ENCODE measurements around the gene SLC38A9.

Gene SLC38A9

GRCh38 chr5:55625913-55626312 is 86.2 kb downstream of the SLC38A9 start:
- Histone ChIP-seq H3K36me3 (ENCODE audit: control insufficient read depth, insufficient read depth, low read length, severe bottlenecking) (no peaks in the 10 kb centered on the region), H3K27me3 (replicated peaks; ENCODE audit: control insufficient read depth, insufficient read depth, low read length) (no peaks in the 10 kb centered on the region), H3K9ac (ENCODE audit: low read length) (peak overlapping the region; percentile 42), H3K9me3 (ENCODE audit: control insufficient read depth, low read length) (no peaks in the 10 kb centered on the region), H3K4me3 (ENCODE audit: low read length) (no peak overlapping the region), H3K4me1 (ENCODE audit: control insufficient read depth, insufficient read depth, low read length) (peaks cover 20% of the 10 kb centered on the region)
- no peak for DNase-seq (ENCODE audit: low read depth)

GRCh38 chr5:55625589-55625909 is 86.6 kb downstream of the SLC38A9 start:
- Histone ChIP-seq H3K9me3 (ENCODE audit: control insufficient read depth, low read length) (no peaks in the 10 kb centered on the region), H3K36me3 (ENCODE audit: control insufficient read depth, insufficient read depth, low read length, severe bottlenecking) (no peaks in the 10 kb centered on the region), H3K27me3 (replicated peaks; ENCODE audit: control insufficient read depth, insufficient read depth, low read length) (no peaks in the 10 kb centered on the region), H3K4me1 (ENCODE audit: control insufficient read depth, insufficient read depth, low read length) (peaks cover 22% of the 10 kb centered on the region), H3K9ac (ENCODE audit: low read length) (peak overlapping the region; percentile 42), H3K4me3 (ENCODE audit: low read length) (no peak overlapping the region)
- no peak for DNase-seq (ENCODE audit: low read depth)

GRCh38 chr5:55624841-55625588 is 87.1 kb downstream of the SLC38A9 start:
- H3K27me3 ChIP-seq (replicated peaks; ENCODE audit: control insufficient read depth, insufficient read depth, low read length), result no peaks in the 10 kb centered on the region
- H3K9ac ChIP-seq (ENCODE audit: low read length), result peak overlapping the region; percentile 42
- H3K9me3 ChIP-seq (ENCODE audit: control insufficient read depth, low read length), result no peaks in the 10 kb centered on the region
- H3K36me3 ChIP-seq (ENCODE audit: control insufficient read depth, insufficient read depth, low read length, severe bottlenecking), result no peaks in the 10 kb centered on the region
- H3K4me1 ChIP-seq (ENCODE audit: control insufficient read depth, insufficient read depth, low read length), result peaks cover 22% of the 10 kb centered on the region
- DNase-seq (ENCODE audit: low read depth), result no peak
- no peak overlapping the region for H3K4me3 ChIP-seq (ENCODE audit: low read length)

- no peak overlapping the region for H3K4me3 ChIP-seq (ENCODE audit: low read length)
- H3K4me1 ChIP-seq (ENCODE audit: control insufficient read depth, insufficient read depth, low read length), result peaks cover 22% of the 10 kb centered on the region
- DNase-seq (ENCODE audit: low read depth), result no peak
- H3K9me3 ChIP-seq (ENCODE audit: control insufficient read depth, low read length), result no peaks in the 10 kb centered on the region
- no peaks in the 10 kb centered on the region for H3K36me3 ChIP-seq (ENCODE audit: control insufficient read depth, insufficient read depth, low read length, severe bottlenecking)
- no peak overlapping the region for H3K9ac ChIP-seq (ENCODE audit: low read length)
- no peaks in the 10 kb centered on the region for H3K27me3 ChIP-seq (replicated peaks; ENCODE audit: control insufficient read depth, insufficient read depth, low read length)
Observed at GRCh38 chr5:55623789-55624188, 88.3 kb downstream of the SLC38A9 start.

GRCh38 chr5:55622460-55622859 is 89.7 kb downstream of the SLC38A9 start:
- Histone ChIP-seq H3K9me3 (ENCODE audit: control insufficient read depth, low read length) (no peaks in the 10 kb centered on the region), H3K9ac (ENCODE audit: low read length) (no peak overlapping the region), H3K36me3 (ENCODE audit: control insufficient read depth, insufficient read depth, low read length, severe bottlenecking) (no peaks in the 10 kb centered on the region), H3K4me3 (ENCODE audit: low read length) (no peak overlapping the region), H3K27me3 (replicated peaks; ENCODE audit: control insufficient read depth, insufficient read depth, low read length) (no peaks in the 10 kb centered on the region), H3K4me1 (ENCODE audit: control insufficient read depth, insufficient read depth, low read length) (peaks cover 22% of the 10 kb centered on the region)
- DNase-seq (ENCODE audit: low read depth), result no peak

- H3K9me3 ChIP-seq (ENCODE audit: control insufficient read depth, low read length), result no peaks in the 10 kb centered on the region
- H3K4me1 ChIP-seq (ENCODE audit: control insufficient read depth, insufficient read depth, low read length), result peaks cover 19% of the 10 kb centered on the region
- peak; percentile 35 for DNase-seq (ENCODE audit: low read depth)
Observed at GRCh38 chr5:55621229-55621628, 90.9 kb downstream of the SLC38A9 start.

GRCh38 chr5:55620766-55621160 is 91.4 kb downstream of the SLC38A9 start:
- no peak for DNase-seq (ENCODE audit: low read depth)
- Histone ChIP-seq H3K4me3 (ENCODE audit: low read length) (no peak overlapping the region), H3K36me3 (ENCODE audit: control insufficient read depth, insufficient read depth, low read length, severe bottlenecking) (no peaks in the 10 kb centered on the region), H3K9ac (ENCODE audit: low read length) (no peak overlapping the region), H3K27me3 (replicated peaks; ENCODE audit: control insufficient read depth, insufficient read depth, low read length) (no peaks in the 10 kb centered on the region), H3K9me3 (ENCODE audit: control insufficient read depth, low read length) (no peaks in the 10 kb centered on the region), H3K4me1 (ENCODE audit: control insufficient read depth, insufficient read depth, low read length) (peaks cover 14% of the 10 kb centered on the region)

More at GRCh38 chr5:55621229-55621628, 90.9 kb downstream of the SLC38A9 start:
- Histone ChIP-seq H3K27me3 (replicated peaks; ENCODE audit: control insufficient read depth, insufficient read depth, low read length) (no peaks in the 10 kb centered on the region), H3K9ac (ENCODE audit: low read length) (no peak overlapping the region), H3K36me3 (ENCODE audit: control insufficient read depth, insufficient read depth, low read length, severe bottlenecking) (no peaks in the 10 kb centered on the region), H3K4me3 (ENCODE audit: low read length) (no peak overlapping the region)

- DNase-seq (ENCODE audit: low read depth), result no peak
Observed at GRCh38 chr5:55620009-55620765, 91.9 kb downstream of the SLC38A9 start.

GRCh38 chr5:55618318-55618717 is 93.8 kb downstream of the SLC38A9 start:
- no peak overlapping the region for H3K9ac ChIP-seq (ENCODE audit: low read length)
- DNase-seq (ENCODE audit: low read depth), result no peak
- peaks cover 9% of the 10 kb centered on the region for H3K4me1 ChIP-seq (ENCODE audit: control insufficient read depth, insufficient read depth, low read length)
- no peaks in the 10 kb centered on the region for H3K36me3 ChIP-seq (ENCODE audit: control insufficient read depth, insufficient read depth, low read length, severe bottlenecking)
- H3K4me3 ChIP-seq (ENCODE audit: low read length), result no peak overlapping the region
- no peaks in the 10 kb centered on the region for H3K9me3 ChIP-seq (ENCODE audit: control insufficient read depth, low read length)
- no peaks in the 10 kb centered on the region for H3K27me3 ChIP-seq (replicated peaks; ENCODE audit: control insufficient read depth, insufficient read depth, low read length)

More at GRCh38 chr5:55620009-55620765, 91.9 kb downstream of the SLC38A9 start:
- H3K9ac ChIP-seq (ENCODE audit: low read length), result no peak overlapping the region
- H3K4me3 ChIP-seq (ENCODE audit: low read length), result no peak overlapping the region
- no peaks in the 10 kb centered on the region for H3K9me3 ChIP-seq (ENCODE audit: control insufficient read depth, low read length)
- H3K4me1 ChIP-seq (ENCODE audit: control insufficient read depth, insufficient read depth, low read length), result peaks cover 9% of the 10 kb centered on the region
- H3K27me3 ChIP-seq (replicated peaks; ENCODE audit: control insufficient read depth, insufficient read depth, low read length), result no peaks in the 10 kb centered on the region
- H3K36me3 ChIP-seq (ENCODE audit: control insufficient read depth, insufficient read depth, low read length, severe bottlenecking), result no peaks in the 10 kb centered on the region

GRCh38 chr5:55613112-55613868 is 98.8 kb downstream of the SLC38A9 start:
- no peak for DNase-seq (ENCODE audit: low read depth)
- Histone ChIP-seq H3K4me3 (ENCODE audit: low read length) (no peak overlapping the region), H3K9me3 (ENCODE audit: control insufficient read depth, low read length) (no peaks in the 10 kb centered on the region), H3K27me3 (replicated peaks; ENCODE audit: control insufficient read depth, insufficient read depth, low read length) (no peaks in the 10 kb centered on the region), H3K9ac (ENCODE audit: low read length) (no peak overlapping the region), H3K4me1 (ENCODE audit: control insufficient read depth, insufficient read depth, low read length) (no peaks in the 10 kb centered on the region), H3K36me3 (ENCODE audit: control insufficient read depth, insufficient read depth, low read length, severe bottlenecking) (no peaks in the 10 kb centered on the region)

- no peak overlapping the region for H3K4me3 ChIP-seq (ENCODE audit: low read length)
- peak overlapping the region; percentile 10 for H3K9ac ChIP-seq (ENCODE audit: low read length)
- no peaks in the 10 kb centered on the region for H3K27me3 ChIP-seq (replicated peaks; ENCODE audit: control insufficient read depth, insufficient read depth, low read length)
- H3K36me3 ChIP-seq (ENCODE audit: control insufficient read depth, insufficient read depth, low read length, severe bottlenecking), result no peaks in the 10 kb centered on the region
- DNase-seq (ENCODE audit: low read depth), result no peak
- H3K4me1 ChIP-seq (ENCODE audit: control insufficient read depth, insufficient read depth, low read length), result no peaks in the 10 kb centered on the region
- H3K9me3 ChIP-seq (ENCODE audit: control insufficient read depth, low read length), result no peaks in the 10 kb centered on the region
Observed at GRCh38 chr5:55610542-55610941, 101.6 kb downstream of the SLC38A9 start.

All from adipocyte (in vitro differentiated cells).